GM19043 (cell line): ENCODE data around the gene SF3B6.
"Not testable (repeated sequence)": the region's sequence is repeated elsewhere in the genome, so short reads cannot be mapped to it uniquely, and the experiment has no call there.

Experiments used
- ATAC-seq: cut with Tn5 transposase; IDR thresholded peaks from one replicate; pipeline ENCODE4 v1.9.1; 2021; ENCODE audit warnings: low read depth; ENCODE audit not compliant: unreplicated experiment

The SF3B6 gene

DNA sequence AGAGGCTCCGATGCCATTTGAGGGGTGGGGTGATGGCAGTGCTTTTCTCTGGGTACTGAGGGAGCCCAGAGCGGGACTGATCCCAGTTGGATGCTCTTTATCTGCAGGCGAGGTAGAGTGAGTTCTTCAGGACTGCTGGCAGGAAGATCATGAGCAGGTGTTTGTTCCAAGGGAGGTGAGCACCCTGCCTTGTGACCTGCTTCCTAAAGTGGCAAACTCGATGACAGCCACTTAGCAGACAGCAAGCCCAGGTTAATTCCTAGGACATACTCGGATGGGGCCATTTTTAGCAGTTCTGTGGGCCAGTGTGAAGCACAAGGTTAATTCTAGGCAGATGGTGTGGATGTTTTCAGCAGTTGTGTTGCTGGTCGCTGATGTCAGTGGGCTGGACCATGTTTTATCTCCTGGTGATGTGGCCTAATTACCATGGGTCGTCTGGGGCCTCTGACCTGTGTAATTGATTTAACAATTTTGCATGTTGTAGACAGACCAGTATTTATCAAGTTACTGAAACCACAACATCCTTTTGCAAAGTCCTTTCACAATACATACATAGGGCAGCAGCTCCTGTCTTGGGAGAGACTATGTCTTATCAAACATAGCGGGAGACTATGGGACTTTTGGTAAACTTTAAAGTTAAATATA, 21.6 kb downstream of the SF3B6 start:
- ATAC-seq = no peak

DNA sequence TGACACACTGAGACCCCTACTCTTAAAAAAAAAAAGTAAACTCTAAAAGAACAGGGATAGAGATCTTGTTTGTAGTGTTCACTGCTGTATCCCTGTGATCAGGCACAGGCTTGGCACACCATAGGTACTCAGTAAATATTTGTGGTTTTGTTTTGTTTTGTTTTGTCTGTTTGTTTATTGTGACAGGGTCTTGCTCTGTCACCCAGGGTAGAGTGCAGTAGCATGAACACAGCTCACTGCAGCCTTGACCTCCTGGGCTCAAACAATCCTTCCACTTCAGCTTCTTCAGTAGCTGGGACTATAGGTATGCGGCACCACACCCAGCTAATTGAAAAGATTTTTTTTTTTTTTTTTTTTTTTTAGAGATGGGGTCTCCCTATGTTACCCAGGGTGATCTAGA, 23.2 kb downstream of the SF3B6 start:
- ATAC-seq = no peak

DNA sequence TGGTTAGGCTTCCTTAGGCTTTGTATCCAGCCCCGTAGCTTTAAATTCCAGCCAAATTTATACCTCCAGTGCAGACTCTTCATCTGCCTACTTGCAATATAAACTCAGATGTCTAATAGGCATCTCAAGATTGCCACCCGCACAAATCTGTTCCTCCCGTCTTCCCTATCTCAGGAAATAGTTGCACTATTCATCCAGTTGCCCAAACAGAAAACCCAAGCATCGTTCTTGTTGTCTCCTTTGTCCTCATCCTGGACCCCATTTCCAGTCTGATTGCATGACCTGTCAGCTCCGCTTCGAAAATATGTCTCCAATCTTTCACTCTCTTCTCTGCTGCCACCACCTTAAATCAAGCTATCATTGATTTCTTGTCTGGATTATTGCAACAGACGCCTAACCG, 24.3 kb downstream of the SF3B6 start:
- ATAC-seq = no peak

DNA sequence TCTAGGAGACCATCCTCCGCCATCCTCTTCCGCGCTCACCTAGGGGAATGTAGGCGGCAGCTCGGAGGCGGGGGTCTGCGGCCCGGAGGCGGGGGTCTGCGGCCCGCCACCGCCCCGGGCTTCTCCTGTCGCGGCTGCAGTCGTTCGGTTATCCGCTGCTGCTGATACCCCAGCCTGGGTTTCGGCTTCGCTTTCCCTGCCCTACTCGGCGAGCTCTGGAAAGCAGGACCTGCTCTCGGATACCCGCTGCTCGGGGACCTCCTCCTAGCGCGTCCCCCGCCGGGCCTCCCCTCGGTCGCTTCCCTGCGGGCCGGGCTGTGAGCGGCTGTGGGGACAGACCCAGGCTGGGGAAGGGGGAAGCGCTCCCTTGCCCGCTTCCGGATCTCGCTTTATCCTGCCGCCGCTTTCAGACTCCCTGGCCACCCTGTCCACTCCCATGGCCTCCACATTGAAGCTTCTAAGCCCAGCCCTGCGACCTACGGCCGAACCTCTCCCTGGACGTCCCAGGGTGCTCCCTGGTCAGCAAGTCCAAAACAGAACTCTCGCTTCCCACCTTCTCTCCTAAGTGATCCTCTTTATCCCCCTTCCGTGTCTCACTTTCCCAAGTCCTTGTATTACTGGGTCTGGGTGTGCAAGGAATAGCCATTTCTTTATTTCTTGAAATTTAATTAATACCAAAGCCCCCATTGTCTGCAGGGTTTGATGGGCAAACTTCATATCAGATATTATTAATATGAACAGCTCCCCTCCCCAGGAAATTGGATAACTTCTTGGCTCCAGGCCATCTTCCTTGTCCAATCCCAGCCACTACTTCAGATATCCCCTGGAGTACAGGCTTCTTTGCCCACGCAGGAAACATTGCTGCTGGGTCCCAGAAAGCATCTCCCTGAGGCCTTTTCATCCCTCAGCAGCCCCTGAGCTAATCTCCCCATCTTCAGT, 25.8 kb downstream of the SF3B6 start:
- no peak for ATAC-seq

DNA sequence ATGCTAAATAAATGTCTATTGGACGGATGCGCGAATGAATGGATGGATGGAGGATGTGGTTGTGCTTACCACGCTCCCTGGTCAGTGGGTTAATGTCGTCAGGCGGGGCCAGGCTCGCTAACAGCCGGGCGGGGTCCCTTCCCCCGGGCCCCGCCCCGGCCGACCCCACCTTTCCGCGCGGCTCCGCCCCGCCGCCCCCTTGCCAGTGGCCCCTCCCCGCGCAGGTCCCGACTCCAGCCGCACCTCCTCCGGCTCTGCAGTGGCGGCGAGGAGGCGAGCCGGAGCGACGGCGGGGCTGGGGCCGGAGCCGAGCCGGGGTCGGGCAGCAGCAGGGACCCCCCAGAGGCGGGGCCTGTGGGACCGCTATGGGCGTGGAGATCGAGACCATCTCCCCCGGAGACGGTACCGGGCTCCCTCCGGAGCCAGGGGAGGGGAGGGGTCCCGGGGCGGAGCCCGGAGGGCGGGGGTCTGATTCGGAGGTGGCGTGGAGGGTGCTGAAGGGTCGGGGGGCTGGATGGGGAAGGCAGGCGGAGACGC, 26.6 kb downstream of the SF3B6 start, which contains the start of gene FKBP1B:
Gene FKBP1B, plus strand, starts transcription at position 257 of the 537 bp plus-strand sequence. Its CDS starts 109 bp downstream, at position 366.
- ATAC-seq = no peak

DNA sequence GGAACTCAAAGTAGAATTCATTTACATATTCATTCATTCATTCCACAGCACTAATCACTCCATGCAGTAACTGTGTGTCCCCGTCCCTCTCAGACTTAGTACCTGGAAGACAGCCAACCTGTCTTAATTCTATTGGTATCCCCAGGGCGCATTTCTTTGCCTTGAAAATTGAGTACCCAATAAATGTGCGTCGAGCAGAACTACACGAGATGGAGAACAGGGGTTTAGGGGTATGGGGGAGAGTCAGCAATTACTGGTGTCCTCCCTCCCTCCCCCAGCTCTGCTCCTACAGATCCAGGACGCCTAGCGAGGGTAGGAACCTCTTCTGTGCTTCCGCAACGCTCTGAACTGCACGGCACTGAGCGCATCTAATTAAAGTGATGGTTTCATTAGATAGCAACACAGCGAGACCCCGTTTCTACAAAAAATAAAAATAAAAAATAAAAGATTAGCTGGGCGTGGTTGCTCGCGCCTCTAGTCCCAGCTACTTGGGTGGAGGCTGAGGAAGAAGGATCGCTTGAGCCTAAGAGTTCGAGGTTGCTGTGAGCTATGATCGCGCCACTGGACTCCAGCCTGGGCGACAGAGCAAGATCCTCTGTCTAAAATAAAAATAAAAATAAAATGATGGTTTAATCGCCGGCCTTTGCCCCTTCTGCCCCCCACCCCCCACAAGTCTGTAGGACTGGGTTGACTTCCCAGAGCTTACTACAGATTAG, 27.2 kb downstream of the SF3B6 start:
- ATAC-seq = no peak

DNA sequence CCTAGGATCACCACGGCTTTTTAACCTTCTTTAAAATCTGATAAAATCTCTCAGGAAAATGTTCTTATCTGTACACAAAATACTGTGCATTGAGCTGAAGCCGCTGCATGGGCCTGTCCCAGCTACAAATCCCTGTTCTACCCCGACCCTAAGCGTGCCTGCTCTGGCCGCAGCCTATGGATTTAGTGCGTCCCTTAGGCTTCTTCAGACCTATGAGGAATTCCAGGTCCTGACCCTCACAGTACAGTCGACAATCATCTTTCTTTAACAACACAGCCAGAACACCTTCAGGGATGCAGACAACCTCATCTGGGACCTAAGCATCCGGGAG, 28.5 kb downstream of the SF3B6 start:
- ATAC-seq = peak; percentile 2

DNA sequence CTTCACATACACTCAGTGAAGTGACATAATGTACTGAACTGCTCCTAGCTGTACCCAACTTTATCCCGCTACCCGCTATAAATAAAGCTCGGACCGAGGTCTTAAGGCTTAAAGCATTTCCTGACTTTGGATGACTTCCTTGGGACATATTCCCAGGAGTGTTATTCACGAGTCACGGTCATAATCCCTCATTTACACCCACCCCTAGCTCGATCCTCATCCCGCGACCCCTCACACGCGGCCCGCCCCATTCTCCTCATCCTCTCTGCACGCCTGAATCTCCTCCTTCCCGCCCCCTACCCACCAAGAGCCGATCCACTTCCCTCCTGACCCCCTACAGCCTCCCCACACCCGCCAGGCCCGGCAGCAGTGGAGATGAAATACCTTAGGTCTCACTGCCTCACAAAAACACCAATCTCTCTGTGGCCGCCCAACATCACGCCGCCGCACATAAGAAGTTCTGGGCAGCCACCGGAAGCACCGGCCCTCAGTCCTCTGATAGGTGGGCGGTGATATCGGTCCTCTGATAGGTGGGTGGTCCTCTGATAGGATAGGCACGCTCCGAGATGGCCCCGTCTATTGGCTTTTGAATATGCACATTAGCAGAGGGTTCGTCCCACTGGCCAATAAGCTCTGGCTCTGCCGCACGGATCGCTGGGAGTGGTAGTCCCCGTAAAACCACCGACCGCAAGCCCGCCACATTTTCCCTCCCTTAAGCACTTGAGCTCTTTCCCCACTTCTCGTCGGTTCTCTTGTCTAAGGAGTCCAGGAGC, 29.0 kb downstream of the SF3B6 start, which contains the start of gene WDCP:
Gene WDCP, minus strand, starts transcription at position 462 of the 773 bp plus-strand sequence. CDS start 7,897 bp downstream, outside the sequence.
- ATAC-seq = peak; percentile 99

DNA sequence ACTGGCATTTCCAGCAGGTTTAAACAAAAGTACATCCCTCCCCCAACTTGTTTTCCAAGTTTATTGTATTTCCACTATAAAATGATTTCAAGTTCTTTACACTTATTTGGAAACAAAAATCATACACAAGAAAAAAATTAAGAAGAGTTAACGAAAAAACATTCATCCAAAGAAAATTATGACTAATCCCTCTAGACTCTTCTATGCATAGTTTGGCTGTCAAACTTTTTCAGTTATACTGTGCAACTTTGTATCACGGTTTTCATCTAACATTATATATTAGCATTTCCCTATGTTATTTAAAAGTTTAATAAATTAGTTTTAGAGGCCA, 29.6 kb downstream of the SF3B6 start:
- ATAC-seq = no peak

DNA sequence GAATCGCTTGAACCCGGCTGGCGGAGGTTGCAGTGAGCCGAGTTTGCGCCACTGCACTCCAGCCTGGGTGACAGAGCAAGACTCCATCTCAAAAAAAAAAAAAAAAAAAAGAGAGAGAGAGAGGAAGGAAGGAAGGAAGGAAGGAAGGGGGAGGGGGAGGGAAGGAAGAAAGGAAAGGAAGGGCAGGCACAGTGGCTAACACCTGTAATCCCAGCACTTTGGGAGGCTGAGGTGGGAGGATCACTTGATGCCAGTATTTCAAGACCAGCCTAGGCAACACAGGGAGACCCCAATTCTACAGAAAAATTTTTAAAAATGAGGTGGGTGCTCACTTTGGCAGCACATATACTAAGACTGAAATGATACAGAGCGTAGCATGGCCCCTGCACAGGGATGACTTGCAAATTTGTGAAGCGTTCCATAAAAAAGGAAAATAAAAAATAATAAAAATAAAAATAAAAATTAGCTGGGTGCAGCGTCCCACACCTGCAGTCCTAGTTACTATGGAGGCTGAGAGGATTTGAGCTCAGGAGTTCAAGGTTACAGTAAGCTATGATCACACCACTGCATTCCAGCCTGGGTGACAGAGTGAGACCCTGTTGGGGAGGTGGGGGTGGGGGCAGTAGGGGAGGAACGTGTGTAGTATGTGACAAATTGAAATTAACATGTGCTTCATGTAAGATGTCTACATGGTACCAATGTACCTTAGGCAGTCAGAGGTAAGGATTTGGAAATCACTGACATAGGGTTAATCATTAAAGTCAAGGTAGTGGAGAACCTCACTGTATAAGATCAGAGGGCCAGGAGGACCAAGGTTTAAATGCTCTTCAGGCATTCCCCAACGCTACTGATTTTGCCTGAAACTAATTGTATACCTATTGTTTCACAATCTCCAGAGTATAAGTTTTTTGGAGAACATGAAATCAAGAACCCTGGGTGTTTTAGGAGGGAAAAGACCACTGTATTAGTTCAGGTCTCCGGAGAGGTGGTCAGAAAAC, 30.3 kb downstream of the SF3B6 start:
- no peak for ATAC-seq

DNA sequence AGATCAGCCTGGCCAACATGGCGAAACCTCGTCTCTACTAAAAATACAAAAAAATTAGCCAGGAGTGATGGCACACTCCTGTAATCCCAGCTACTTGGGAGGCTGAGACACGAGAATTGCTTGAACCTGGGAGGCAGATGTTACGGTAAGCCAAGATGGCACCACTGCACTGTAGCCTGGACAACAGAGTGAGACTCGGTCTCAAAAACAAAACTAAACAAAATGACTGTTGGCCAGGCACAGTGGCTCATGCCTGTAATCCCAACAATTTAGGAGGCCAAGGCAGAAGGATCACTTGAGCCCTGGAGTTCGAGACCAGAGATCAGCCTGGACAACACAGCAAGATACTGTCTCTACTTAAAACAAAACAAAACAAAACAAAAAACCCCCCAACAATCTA, 33.0 kb downstream of the SF3B6 start:
- ATAC-seq = not testable (repeated sequence)

DNA sequence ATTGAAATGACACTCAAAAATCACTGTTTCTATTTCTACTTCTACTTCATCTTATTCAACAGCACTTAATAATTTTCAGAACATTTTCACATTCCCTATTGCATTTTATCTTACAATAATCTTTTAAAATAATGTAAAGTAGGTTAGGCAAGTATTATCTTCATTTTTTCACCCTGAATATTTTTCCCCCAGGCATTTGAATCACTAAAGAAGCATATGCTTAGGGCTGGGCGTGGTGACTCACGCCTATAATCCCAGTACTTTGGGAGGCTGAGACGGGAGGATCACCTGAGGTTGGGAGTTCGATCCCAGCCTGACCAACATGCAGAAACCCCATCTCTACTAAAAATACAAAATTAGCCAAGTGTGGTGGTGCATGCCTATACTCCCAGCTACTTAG, 35.6 kb downstream of the SF3B6 start:
- ATAC-seq = no peak

DNA sequence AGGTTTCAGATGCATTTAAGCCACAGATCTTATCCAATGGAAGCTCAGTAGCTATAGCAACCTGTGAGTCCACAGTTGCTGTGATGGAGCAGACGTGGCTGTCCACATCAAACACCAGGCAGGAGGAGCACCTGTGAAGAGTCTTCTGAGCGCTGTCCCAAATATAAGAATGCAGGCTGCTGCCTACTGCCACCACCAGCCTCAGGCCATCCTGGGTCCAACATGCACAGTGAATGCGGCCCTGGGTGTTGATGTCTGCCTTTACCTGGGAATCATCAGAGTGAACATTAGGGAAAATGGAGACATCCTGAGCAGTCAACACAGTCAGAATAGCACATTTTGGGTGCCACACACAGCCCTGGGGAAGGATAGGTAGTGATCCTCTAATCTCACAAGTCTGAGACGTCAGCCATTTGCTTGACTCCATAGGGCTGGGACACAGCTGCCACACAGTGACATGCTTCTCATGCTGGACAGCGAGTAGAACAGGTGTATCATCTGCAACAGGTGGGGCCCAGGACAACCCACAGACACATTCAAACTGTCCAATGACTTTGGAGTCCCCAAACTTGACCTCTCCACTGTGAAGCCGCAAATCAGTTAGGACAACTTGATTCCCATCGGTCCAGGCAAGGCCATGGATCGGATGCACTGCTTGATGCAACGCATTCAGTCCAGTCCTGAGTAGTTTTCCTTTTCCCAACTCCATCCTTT, 37.2 kb downstream of the SF3B6 start:
- no peak for ATAC-seq

DNA sequence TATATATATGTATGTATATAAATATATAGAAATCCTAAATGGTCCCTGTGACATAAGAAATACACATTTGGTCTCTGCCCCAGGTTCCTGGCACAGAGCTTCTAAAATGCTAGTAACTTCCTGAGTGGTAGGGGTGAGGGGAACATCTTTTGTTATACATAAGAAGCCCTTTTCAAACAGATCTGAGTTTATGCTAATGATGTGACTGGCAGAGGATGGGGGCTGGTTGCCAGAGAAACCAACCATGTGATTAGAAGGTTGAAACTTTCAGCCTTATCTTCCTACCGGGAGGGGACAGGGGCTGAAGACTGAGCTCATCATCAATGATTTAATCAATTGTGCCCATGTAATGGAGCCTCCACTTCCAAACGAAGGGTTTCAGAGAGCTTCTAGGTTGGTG, 49.9 kb downstream of the SF3B6 start:
- no peak for ATAC-seq

DNA sequence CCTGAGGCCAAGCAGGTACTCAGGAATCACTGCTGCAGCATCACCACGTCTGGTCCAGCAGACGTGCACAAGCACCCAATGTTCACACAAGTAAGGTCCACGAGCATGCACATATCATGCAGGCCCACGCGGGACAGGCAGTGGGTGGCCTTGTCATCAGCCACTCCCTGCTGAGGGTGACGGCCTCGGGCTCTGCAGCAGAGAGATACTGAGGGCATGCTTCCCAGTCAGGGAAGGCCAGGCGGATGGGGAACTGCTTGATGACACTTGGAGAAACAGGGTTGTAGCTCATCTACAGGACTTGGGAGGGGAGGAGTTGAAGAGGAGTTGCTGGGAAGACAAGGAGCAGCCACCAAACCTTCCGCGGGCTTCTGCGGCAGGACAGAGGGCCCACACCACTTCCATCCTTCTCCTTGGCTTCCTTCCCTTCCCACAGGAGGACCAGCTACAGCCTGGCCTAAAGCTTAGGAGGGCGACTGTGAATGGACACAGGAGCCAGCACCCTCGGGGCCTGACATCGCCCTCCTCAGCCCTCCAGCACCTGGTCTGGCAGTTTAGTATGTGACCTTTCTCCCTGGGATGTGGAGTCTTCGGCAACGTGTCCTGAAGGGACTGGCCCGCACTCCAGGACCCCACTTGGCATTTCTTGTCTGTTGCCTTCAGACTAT, 51.0 kb downstream of the SF3B6 start:
- ATAC-seq = no peak

DNA sequence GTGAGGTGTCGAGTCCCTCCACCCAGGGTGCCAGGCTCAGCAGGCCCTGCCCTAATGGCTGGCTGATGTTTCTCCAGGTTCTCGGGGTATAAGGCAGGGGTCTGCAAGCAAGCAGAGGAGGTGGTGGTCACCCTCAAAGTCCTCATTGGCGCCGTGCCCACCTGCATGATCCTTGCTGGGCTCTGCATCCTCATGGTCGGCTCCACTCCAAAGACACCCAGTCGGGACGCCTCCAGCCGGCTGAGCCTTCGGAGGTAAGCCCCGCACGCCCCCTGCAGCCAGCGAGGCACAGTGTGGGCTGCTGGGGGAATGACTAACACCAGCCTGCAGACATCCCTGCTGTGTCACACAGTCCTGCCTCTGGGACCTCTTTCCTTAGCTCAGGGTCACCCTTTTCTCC, 52.1 kb downstream of the SF3B6 start:
- no peak for ATAC-seq

DNA sequence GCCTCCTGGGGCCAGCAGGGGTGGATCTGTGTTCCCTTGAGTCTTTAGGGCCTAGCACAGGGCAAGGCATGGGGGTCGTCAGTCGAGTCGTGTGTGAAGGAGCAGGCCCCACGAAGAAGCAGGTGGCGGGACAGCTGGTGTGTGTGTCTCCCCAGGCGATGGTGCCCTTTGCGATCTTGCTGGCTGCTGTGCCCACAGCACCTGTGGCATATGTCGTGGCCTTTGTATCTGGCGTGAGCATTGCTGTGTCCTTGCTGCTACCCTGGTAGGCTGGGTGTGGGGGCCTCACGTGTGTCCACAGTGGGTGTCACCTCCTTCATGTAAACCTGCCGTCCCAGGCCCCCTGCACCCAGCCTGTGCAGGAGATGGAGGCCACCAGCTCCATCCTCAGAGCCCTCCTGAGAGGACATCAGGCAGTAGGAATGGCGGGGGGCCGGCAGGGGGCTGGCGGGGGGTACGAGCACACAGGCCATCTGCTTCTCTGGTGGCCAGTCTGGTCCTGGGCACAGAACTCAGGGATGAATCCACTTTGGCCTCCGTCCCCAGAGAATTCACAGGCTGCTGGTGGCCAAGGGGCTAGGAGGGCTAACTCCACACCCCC, 53.1 kb downstream of the SF3B6 start:
- no peak for ATAC-seq
